Activated naive CD4-positive, alpha-beta T cell treated with Interleukin-2 at 50 U/mL for 16 hours (primary cell): ENCODE data around the gene MIDN.

Experiments
- DNase-seq: peaks from one replicate; pipeline ENCODE4 v3.0.0-alpha.2; 2020

MIDN gene

DNA sequence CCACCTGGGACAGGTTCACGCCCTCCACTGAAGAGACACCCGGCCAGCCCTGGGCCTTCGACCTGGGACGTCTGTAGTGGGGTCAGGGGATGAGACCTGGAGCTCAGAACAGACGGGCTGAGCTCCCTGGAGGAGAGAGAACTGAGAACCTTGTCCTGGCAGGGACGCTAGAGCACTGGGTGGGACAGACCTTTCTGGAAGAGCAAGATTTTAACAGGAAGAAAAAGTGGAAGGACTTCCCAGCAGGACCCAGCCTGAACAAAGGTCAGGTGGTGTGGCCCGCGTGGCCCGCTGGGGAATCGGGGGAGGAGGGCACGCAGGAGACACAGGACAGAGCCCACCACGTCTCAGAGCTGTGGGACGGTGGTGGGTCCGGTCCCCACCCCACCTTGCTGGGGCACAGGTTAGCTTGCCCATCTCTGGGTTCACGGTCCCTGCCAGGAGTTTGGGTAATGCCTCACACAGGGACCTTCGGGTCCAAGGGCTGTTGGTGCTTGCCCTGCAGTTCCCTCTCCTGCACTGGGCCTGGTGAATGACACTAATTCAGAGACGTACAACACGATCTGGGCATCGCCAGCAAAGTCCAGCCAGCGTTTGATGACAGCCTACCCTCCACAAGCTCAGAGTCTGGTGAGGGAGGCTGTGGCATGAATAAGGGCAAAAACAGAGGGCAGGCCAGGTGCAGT, 36.1 kb downstream of the MIDN start:
- DNase-seq = no peak

DNA sequence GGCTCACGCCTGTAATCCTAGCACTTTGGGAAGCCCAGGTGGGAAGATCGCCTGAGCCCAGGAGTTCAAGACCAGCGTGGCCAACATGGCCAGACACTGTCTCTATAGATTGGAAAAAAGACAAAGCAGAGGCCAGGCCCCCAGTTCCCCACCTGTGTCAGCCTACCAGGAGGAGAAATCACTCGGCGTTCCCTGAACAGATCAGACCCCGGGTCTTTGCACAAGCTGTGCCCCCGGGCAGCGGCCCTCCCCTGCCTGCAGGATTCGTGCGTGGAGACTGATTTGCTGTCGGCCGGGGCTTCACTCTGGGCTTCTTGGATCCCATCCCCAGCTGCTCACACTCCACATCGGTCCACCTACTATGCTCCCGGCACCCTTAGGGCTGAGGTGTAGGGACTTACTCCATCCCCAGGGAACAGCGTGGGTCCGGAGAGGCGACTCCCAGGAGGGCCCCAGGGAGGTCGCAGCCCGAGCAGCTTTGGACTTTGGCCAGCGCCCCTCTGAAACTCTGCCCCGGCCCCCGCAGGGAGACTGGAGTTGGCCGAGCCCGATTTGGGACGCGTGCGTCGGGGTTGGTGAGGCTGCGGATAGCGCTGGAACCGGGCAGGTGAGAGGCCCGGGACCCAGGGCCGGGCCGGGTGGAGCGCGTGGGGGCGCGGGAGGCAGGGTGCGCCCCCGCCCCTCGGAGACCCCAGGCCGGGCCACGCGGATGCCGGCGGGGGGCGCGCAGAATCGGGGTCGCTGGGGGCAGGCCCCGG, 36.8 kb downstream of the MIDN start:
- no peak for DNase-seq

DNA sequence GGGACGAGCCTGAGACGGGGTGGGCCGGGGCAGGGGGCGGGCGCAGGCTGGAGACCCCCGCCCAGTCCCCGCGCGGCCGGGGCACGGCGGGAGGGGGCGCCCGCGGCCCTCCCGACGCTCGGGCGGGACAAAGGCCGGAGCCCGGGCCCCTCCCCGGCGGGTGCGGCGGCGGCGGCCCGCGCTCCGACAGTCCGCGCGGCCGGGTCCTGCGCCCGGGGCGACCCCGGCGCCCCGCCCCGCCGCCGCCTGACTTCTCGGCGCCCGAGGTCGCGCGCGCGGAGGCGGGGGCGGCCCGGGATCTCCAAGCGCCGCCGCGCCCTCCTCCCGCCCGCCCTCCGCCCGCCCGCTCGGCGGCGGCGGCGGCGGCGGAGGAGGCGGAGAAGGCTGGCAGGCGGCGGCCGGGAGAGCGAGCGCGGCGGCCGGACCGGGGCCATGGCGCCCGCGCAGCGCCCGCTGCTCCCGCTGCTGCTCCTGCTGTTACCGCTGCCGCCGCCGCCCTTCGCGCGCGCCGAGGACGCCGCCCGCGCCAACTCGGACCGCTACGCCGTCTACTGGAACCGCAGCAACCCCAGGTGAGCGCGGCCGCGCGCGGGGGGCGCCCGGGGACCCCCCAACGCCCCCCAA, 37.5 kb downstream of the MIDN start, which contains the start of gene EFNA2:
TSS of gene EFNA2 (plus strand) at position 137 of the 624 bp plus-strand sequence. CDS start at position 433, 296 bp downstream.
- no peak for DNase-seq

- no peak for DNase-seq
Observed at GRCh38 chr19:1286487-1287353, 38.3 kb downstream of the MIDN start.

DNA sequence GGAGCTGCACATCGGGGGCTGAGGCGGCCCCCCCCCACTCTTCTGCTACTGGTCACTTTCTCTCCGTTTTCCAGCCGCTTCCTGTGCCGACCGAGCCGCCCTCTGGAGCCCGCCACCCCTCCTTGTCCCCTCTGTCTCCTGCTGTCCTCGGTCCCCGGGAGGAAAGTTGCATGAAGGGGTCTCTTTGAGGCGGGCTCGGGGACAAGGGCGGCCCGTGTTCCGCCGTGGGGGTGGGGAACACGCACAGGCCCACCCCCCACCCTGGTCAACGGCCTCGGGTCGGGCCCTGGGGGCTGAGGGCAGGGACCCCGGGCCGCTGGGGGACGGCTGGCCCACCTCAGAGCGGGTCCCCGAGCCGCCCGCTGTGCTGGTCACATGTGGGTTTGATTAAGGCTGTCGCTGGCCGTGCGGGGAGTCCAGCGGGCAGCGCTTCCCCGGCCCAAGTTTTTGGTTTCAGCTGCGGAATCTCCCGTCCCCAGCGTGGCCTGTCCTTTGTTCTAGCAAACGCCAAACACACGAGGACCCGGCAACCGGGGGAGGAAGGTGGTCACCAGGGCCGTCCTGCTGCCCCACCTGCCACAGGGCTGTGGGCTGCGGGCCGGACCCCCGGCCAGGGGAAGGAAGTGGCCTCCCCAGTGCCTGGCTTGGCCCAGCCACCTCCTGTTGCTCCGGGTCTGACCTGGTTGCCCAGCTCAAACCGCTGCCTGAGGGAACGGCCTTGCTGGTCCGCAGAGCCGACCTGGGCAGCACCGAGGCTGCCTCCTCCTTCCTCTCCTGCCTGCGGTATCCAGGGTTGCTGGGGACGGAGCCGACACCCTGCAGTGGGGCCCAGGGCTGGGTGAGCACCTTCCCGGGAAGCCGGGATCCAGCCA, 39.2 kb downstream of the MIDN start:
- DNase-seq = no peak

GRCh38 chr19:1288226-1288612, 39.8 kb downstream of the MIDN start:
- DNase-seq = no peak

DNA sequence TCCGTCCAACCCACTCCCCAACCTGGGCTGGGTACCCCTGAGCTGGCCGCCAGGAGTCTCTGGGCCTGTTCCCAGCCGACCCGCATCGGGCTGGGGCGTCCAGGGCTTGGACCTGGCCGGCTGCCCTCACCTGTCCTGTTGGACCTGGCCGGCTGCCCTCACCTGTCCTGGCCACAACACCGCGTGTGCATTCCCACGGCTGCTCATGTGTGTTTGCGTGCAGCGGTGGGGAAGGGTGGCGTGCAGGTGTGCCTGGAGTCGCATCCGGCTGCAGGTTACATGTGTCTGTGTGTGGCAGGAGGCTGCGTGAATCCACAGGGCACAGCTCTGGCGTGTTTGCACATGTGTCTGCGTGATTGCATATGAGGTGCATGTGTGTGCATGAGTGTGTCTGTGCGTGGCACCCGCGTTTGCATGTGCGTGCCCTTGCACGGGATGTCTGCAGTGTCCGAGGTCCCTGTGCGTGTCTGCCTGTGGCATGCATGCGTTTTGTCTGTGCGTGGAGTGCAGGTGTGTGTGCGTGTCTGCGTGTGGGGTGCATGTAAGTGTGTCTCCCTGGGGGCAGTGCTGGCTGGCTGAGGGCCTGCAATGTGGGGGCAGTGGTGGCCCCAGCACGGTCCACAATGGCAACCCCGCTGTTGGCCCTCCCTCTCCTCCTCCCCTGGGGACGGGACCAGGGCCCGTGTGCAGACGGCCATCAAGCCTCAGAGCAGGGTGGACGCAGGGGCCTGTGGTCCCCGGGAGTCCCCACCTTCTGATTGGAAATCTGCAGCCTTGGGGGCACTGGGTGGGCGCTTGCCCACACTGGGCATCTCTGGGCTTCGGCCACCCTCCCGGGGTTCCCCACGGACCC, 40.7 kb downstream of the MIDN start:
- DNase-seq = no peak

- no peak for DNase-seq
Observed at GRCh38 chr19:1289686-1290025, 41.3 kb downstream of the MIDN start.

DNA sequence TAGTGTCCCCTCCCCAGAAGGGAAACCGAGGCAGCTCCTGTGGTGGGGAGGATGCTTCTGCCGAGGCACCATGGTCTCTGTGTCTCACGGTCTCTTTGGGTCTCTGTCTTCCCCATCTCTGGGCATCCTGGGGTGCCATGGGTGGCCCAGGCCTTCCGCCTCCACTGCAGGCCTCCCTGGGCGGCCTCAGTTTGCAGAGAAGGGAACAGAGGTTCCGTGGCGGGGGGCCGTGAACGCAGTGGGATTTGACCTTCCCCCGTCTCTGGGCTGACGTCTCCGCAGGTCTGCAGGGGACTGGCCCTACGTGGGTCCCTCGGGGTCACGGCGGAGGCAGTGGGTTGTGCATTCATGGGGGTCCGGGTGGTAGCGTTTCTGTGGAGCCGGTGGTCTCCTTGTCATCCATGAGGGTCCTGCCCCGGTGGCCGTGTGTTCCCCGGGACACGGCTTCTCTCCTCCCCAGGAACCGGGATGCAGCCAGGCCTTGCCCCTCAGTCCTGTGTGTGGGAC, 41.9 kb downstream of the MIDN start:
- no peak for DNase-seq

DNA sequence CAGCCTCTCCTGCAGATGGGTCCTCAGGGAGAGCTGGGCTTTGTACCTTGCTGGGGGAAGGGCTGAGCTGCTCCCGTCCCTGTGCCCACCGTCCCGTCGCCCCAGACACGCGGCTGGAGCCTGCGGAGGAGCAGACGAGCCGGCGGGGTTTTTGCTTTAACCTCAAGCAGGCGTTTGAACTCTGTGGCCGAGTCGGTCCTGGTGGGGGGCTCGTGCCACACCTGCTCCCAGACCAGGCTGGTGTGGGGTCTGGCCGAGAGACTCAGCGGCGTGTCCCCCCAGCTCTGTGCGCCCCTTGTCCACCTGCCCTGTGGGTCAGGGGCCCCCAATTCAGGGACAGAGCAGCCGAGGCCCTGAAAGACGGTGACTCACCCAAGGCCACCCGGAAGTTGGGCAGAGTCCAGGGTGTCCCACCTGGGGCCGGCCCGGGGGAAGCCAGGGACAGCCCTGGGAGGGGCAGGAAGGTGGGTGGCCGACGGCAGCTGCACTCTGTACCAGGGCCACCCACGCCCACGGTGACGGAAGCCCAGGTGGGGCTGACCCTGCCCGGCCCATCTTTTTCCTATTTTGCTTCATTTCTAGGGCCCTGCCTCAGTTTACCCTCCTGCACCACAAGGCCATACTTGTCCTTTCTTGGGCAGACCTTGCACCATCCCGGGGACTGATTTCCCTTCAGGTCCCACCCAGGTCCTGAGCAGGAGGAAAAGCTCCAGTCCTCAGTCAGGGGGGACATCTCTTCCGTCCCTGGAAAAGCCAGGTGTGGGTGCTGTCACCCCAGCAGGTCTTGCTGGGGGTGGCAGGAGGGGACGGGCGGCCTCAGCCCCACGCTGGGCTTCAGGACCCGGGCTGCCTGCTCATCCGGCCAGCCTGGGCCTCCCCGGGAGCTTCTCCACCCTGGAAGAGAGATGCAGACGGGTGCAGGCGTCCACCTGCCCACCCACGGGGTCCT, 42.6 kb downstream of the MIDN start:
- DNase-seq = no peak

GRCh38 chr19:1291761-1292418, 43.5 kb downstream of the MIDN start:
- DNase-seq = no peak

DNA sequence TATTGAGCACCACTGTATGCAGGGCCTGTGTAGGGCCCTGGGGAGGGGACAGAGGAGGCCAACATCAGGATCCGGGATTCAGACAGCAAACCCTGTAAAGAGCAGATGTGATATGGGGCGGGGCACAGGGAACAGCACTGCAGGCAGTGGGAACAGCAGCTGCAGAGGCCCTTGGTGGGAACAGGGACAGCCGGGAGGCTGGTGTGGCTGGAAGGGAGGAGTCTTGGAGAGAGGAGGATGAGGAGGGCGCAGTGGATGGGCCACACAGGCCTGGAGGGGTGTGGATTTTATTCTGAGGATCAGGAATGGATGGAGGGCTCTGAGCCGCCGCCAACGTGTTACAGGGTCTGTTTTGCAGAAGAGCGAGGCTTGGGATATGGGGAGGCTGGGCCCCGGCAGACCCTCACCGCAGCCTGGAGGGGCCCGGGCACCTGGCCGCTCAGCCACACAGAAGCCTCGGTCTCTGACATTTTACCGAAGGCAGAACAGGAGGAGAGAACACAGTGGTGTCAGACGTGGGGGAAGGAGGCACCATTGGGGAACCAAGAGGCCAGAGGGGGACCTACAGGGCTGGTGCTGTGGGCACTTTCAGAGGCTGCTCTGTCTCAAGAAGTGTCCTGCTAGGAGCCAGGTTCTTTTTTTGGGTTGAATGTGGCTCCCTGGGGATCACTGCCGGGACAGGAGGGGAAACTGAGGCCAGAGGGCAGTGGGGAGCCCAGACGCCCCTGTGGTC, 44.2 kb downstream of the MIDN start:
- DNase-seq = no peak

GRCh38 chr19:1293782-1294604, 45.6 kb downstream of the MIDN start:
- DNase-seq = no peak

DNA sequence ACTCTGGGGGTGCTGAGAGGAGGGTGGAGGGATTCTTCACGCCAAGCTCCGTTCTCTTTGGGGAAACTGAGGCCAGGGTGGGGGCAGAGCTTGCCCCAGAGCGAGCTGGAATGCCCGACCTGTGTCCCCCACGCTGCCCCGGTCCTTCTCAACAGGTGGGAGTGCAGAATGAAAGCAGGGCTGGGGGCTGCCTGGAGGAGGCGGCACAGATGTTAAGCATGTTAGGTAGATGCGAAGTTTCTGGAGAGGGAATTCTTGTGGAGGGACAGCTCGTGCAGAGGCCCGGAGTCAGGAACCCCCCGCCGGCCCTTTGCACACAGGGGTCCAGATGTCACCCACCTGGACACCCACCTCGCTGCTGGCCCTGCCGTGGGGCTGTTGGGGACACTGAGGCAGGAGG, 46.3 kb downstream of the MIDN start:
- DNase-seq = no peak

GRCh38 chr19:1295169-1296012, 47.0 kb downstream of the MIDN start:
- DNase-seq = peak; percentile 38

DNA sequence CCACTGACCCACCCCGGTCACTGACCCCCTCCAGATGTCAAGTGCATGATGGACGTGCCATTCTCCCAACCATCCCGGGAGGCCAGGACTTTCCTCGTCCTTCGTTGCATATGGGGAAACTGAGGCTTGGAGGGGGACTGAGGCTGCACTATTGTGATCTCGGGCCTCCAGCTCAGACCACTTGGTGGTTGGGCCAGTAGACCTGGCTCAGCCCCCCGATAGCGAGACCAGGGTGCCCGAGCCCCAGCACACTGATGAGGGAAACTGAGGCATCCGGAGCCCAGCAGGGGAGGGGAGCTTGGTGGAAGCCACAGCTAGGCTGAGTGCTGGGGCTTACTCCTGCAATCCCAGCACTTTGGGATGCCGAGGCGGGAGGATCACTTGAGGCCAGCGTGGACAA, 47.7 kb downstream of the MIDN start:
- DNase-seq = no peak
